K562 (cell line): Measurements from ENCODE around the gene NUFIP1. TPM values are rescaled to one million over a fixed set of nuclear protein-coding genes. Genes with fewer than 3 reads are reported as not detected.

Source experiments
- CREM ChIP-seq: IDR thresholded peaks from 2 replicates; pipeline ENCODE4 v1.6.1; 2014; ENCODE audit warnings: antibody characterized with exemption, low read depth
- DIDO1 ChIP-seq: fragments of 450-650 bp; IDR thresholded peaks from 2 replicates; pipeline ENCODE4 v1.6.1; 2016; ENCODE audit warnings: low read depth, missing biosample characterization, missing genetic modification characterization
- KDM4B ChIP-seq, 2 experiments: fragments of 450-650 bp in 1 of 2; sonication (generic) in 1 of 2; IDR thresholded peaks; 2 replicates each; pipeline ENCODE4 v1.6.1; 2016 to 2017; ENCODE audit warnings: borderline replicate concordance in 2 of 2, antibody characterized with exemption in 1 of 2, low read depth in 1 of 2, mild to moderate bottlenecking in 1 of 2
- MTA2 ChIP-seq: fragments of 450-650 bp; IDR thresholded peaks from 2 replicates; pipeline ENCODE4 v1.6.1; 2016; ENCODE audit warnings: low read depth
- NBN ChIP-seq: fragments of 450-650 bp; IDR thresholded peaks from 2 replicates; pipeline ENCODE4 v1.6.1; 2016; ENCODE audit warnings: low read depth, mild to moderate bottlenecking
- PHTF2 ChIP-seq: fragments of 250-450 bp; sonication (Bioruptor Pico); IDR thresholded peaks from 2 replicates; pipeline ENCODE4 v1.5.0; 2021; ENCODE audit warnings: mild to moderate bottlenecking
- POLR2AphosphoS2 ChIP-seq: IDR thresholded peaks from 2 replicates; pipeline ENCODE4 v1.6.1; 2012; ENCODE audit warnings: low read length, improper control_type of control experiment
- PTTG1 ChIP-seq: fragments of 450-650 bp; IDR thresholded peaks from 2 replicates; pipeline ENCODE4 v1.6.1; 2016; ENCODE audit warnings: low read depth, mild to moderate bottlenecking, missing genetic modification characterization, missing compliant biosample characterization
- RBM25 ChIP-seq: fragments of 200-400 bp; formaldehyde crosslinking; IDR thresholded peaks from 2 replicates; pipeline ENCODE4 v1.6.1; 2018; ENCODE audit warnings: low read length, low read depth, moderate library complexity; ENCODE audit not compliant: severe bottlenecking
- RFX1 ChIP-seq: fragments of 450-650 bp; IDR thresholded peaks from 2 replicates; pipeline ENCODE4 v1.6.1; 2016; ENCODE audit warnings: mild to moderate bottlenecking, moderate library complexity
- TCF7 ChIP-seq: sonication (generic); IDR thresholded peaks from 2 replicates; pipeline ENCODE4 v1.6.1; 2016; ENCODE audit warnings: antibody characterized with exemption, borderline replicate concordance
- TGIF2 ChIP-seq: sonication (generic); formaldehyde crosslinking; IDR thresholded peaks from 2 replicates; pipeline ENCODE4 v1.8.1; 2022; ENCODE audit warnings: mild to moderate bottlenecking, missing genetic modification reagents, moderate library complexity
- U2AF1 ChIP-seq: fragments of 200-400 bp; formaldehyde crosslinking; optimal IDR thresholded peaks from 2 replicates; pipeline ENCODE3; 2017; ENCODE audit warnings: mild to moderate bottlenecking, low read depth, low read length, moderate library complexity
- XRCC4 ChIP-seq: IDR thresholded peaks from one replicate; pipeline ENCODE4 v1.6.1; 2011; ENCODE audit not compliant: insufficient read depth, insufficient read length; ENCODE audit errors: extremely low read depth
- ZFP36 ChIP-seq: fragments of 150-350 bp; IDR thresholded peaks from 2 replicates; pipeline ENCODE4 v1.6.1; 2018; ENCODE audit warnings: low read length, low read depth; ENCODE audit not compliant: partially characterized antibody
- ZNF57 ChIP-seq: fragments of 450-650 bp; formaldehyde crosslinking; IDR thresholded peaks from 2 replicates; pipeline ENCODE4 v1.4.0; 2020; ENCODE audit warnings: mild to moderate bottlenecking, moderate library complexity
- ZNF766 ChIP-seq: fragments of 200-800 bp; sonication (Bioruptor generic); conservative IDR thresholded peaks from 2 replicates; pipeline ENCODE4 v1.6.1; 2016; ENCODE audit warnings: missing genetic modification characterization, missing compliant biosample characterization
- polyA plus RNA-seq, 8 experiments: library from polyadenylated mRNA; depleted of rRNA in 4 of 8; stranded (reverse) in 5 of 8; unstranded in 3 of 8; fragments of >200 nt; fragmentation: Nextera tagmentation in 2 of 8; fragmentation: Illumina TruSeq in 1 of 8; extraction: Ambion mirVana in 2 of 8; extraction: Trizol in 1 of 8; gene quantifications; 2 replicates each; pipeline versions ENCODE4 v1.2.1 to v1.2.3, GENCODE V29; 2011 to 2014; ENCODE audit warnings: inconsistent platforms in 1 of 8, missing spikeins in 1 of 8
- total RNA-seq, 7 experiments: library from RNA; depleted of rRNA in 6 of 7; stranded (reverse); fragments of >200 nt in 6 of 7; fragmentation: Illumina TruSeq in 2 of 7; extraction: Trizol in 2 of 7; gene quantifications; 2 replicates each; pipeline versions ENCODE4 v1.2.1 to v1.2.3, GENCODE V29; 2011 to 2021; ENCODE audit warnings: low replicate concordance in 1 of 7
- TF ChIP-seq, protein P1 (sequence below): fragments of 450-650 bp; IDR thresholded peaks from 2 replicates; pipeline ENCODE4 v1.6.1; 2016; ENCODE audit warnings: low read depth, mild to moderate bottlenecking, moderate library complexity
- TF ChIP-seq, protein P2 (sequence below): fragments of 250-450 bp; sonication (Bioruptor Pico); IDR thresholded peaks from 2 replicates; pipeline ENCODE4 v1.5.0; 2021; ENCODE audit warnings: mild to moderate bottlenecking, moderate library complexity
- TF ChIP-seq, protein P3 (sequence below), 2 experiments: fragments of 450-650 bp; IDR thresholded peaks; 2 replicates each; pipeline ENCODE4 v1.6.1; 2016
- TF ChIP-seq, protein P4 (sequence below): sonication (generic); IDR thresholded peaks from 2 replicates; pipeline ENCODE4 v1.6.1; 2016
- TF ChIP-seq, protein P5 (sequence below): sonication (generic); formaldehyde crosslinking; IDR thresholded peaks from 2 replicates; pipeline ENCODE4 v1.8.0; 2022; ENCODE audit warnings: mild to moderate bottlenecking, missing genetic modification reagents

Gene NUFIP1
- total and polyA plus RNA-seq, 9 of the 15 experiments (the other 6 are each of a cell fraction or from before 2014, with no cell fraction given), result 2.6 to 9.7 (median 4.1) TPM

- TF ChIP-seq U2AF1 (no peak), XRCC4 (no peak), DIDO1 (tag) (peak; percentile 89), CREM (peak; percentile 99), NBN (peak; percentile 64; the same call in 1 of the 2 replicates), MTA2 (no peak), RBM25 (no peak), TGIF2 (no peak), PTTG1 (tag) (no peak), PHTF2 (CRISPR knock-in tag) (no peak), ZFP36 (no peak), POLR2AphosphoS2 (no peak), RFX1 (no peak), TCF7 (no peak), ZNF766 (CRISPR knock-in tag) (no peak), KDM4B (IDR thresholded peaks at IDR 0.05; ENCODE audit: borderline replicate concordance in 2 of 2, low read depth in 1 of 2) (no peak), ZNF57 (CRISPR knock-in tag) (no peak)
- TF ChIP-seq, protein P1, sequence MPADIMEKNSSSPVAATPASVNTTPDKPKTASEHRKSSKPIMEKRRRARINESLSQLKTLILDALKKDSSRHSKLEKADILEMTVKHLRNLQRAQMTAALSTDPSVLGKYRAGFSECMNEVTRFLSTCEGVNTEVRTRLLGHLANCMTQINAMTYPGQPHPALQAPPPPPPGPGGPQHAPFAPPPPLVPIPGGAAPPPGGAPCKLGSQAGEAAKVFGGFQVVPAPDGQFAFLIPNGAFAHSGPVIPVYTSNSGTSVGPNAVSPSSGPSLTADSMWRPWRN, result no peak
- TF ChIP-seq, protein P2, sequence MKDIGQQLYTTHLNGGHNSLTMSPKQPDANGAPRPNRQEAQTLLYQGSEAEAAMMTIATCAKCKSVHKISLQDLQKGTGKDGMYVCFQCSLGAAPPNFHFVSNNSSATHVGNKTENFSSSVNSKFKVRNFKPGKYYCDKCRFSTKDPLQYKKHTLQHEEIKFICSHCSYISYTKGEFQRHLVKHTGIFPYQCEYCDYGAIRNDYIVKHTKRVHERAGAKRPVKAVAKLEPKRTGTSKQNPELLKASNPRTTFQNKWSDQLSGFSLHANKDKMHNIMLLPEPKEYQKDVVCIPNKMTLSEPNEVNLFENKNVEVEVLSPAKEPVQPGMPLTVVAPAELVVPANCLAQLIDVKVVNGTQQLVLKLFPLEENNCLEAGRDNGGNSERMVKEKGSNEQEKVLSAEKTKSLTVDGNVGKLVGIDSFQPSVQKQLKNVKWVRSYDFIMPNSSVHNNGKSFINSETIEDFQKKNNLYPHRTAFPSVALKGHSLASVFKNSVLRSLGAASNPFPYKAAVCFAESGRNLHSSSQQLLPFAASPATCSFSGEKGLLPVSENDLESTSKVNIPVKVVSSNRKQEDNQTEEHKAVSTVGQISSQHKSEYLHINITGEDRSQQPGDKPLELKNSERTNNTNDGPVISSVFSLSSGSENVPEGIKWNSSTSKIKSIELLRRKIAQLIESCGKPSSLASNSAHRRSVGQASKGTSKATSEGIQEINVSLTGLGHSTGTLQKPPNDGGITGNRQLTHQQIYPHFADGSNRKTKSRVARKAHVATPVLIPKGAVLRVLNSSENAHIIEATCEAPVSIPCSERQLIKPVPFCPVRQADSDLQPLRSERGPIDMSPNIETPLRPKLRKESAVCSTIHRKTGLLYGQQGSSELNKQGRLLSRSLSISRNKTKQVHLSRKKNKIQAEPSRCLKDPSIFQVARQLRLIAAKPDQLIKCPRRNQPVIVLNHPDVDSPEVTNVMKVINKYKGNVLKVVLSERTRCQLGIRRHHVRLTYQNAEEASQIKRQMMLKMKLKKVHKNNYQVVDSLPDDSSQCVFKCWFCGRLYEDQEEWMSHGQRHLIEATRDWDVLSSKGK, result no peak
- TF ChIP-seq, protein P3, sequence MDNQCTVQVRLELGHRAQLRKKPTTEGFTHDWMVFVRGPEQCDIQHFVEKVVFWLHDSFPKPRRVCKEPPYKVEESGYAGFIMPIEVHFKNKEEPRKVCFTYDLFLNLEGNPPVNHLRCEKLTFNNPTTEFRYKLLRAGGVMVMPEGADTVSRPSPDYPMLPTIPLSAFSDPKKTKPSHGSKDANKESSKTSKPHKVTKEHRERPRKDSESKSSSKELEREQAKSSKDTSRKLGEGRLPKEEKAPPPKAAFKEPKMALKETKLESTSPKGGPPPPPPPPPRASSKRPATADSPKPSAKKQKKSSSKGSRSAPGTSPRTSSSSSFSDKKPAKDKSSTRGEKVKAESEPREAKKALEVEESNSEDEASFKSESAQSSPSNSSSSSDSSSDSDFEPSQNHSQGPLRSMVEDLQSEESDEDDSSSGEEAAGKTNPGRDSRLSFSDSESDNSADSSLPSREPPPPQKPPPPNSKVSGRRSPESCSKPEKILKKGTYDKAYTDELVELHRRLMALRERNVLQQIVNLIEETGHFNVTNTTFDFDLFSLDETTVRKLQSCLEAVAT (IDR thresholded peaks at IDR 0.05), result no peak; a peak in 2 of 4 replicates
- TF ChIP-seq, protein P4, sequence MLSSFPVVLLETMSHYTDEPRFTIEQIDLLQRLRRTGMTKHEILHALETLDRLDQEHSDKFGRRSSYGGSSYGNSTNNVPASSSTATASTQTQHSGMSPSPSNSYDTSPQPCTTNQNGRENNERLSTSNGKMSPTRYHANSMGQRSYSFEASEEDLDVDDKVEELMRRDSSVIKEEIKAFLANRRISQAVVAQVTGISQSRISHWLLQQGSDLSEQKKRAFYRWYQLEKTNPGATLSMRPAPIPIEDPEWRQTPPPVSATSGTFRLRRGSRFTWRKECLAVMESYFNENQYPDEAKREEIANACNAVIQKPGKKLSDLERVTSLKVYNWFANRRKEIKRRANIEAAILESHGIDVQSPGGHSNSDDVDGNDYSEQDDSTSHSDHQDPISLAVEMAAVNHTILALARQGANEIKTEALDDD, result 0 out of 2 replicates have a peak, but pooled peaks have one; percentile 29
- TF ChIP-seq, protein P5, sequence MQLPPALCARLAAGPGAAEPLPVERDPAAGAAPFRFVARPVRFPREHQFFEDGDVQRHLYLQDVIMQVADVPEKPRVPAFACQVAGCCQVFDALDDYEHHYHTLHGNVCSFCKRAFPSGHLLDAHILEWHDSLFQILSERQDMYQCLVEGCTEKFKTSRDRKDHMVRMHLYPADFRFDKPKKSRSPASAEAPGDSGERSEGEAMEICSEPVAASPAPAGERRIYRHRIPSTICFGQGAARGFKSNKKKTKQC (CRISPR knock-in tag), result peak; percentile 60; the same call in 1 of the 2 replicates
Measured at GRCh38 chr13:44989071-44989889, at the start of gene NUFIP1, which contains the start of gene GPALPP1 (continued).
